K562 (cell line): Measurements from ENCODE around the gene JAG2. TPM values are rescaled to one million over a fixed set of nuclear protein-coding genes. Genes with fewer than 3 reads are reported as not detected.

ENCODE experiments used
- ATAC-seq: fragments of 200-7000 bp; cut with Tn5 transposase; 3 replicates; pipeline ENCODE4 v1.9.1; 2020; ENCODE audit warnings: moderate library complexity
- BruUV-seq: library from RNA; stranded (reverse); fragments of 400-500 nt; replicated peaks from 2 replicates; lab custom pipeline; 2021; lab: Mats Ljungman, UMichigan
- CTCF ChIA-PET: fragments of 300-600 bp; formaldehyde crosslinking; extraction: SDS; loops from one replicate; lab custom pipeline; 2021; ENCODE audit warnings: low intra/inter-chr PET ratio; lab: Yijun Ruan, JAX
- POLR2A ChIA-PET: fragments of 300-600, 350-650 bp; sonication (Branson Sonifier 250); formaldehyde crosslinking; extraction: SDS; loops from one replicate; lab custom pipeline; 2021; ENCODE audit warnings: antibody characterized with exemption, inconsistent platforms; lab: Yijun Ruan, JAX
- DNase-seq, 4 experiments: peaks; one replicate each; pipeline versions ENCODE4 v3.0.0 to v3.0.0-alpha.2; 2011 to 2018; ENCODE audit warnings: low spot score in 3 of 4, mixed read lengths in 3 of 4; ENCODE audit errors: extremely low read depth in 1 of 4
- FAIRE-seq: peaks from 2 replicates; lab custom pipeline; 2011; peaks lifted over from hg19 to GRCh38; lab: Jason Lieb, UNC
- H2AFZ ChIP-seq: 2 replicates; pipeline ENCODE4 v1.6.0; 2011; ENCODE audit warnings: low read depth, low read length, control low read depth, inconsistent platforms
- H3K27ac ChIP-seq: fragments of 200-600 bp; 3 replicates; pipeline ENCODE4 v1.8.0; 2011; ENCODE audit warnings: low read depth, mild to moderate bottlenecking, control low read depth, inconsistent platforms, low read length, moderate library complexity, mixed read lengths; ENCODE audit errors: extremely low read depth
- H3K27me3 ChIP-seq, 2 experiments: fragments of 300-600 bp in 1 of 2; 2 replicates in 1 of 2; 3 replicates in 1 of 2; pipeline versions ENCODE4 v1.6.0 to v1.8.0; 2011; ENCODE audit warnings: inconsistent platforms in 2 of 2, low read length in 2 of 2, mild to moderate bottlenecking in 1 of 2, mixed read lengths in 1 of 2, moderate library complexity in 1 of 2; ENCODE audit not compliant: control insufficient read depth in 2 of 2, insufficient read depth in 2 of 2
- H3K36me3 ChIP-seq: fragments of 300-600 bp; 3 replicates; pipeline ENCODE4 v1.8.0; 2011; ENCODE audit warnings: mild to moderate bottlenecking, low read length, inconsistent platforms; ENCODE audit not compliant: control insufficient read depth, insufficient read depth
- H3K4me1 ChIP-seq, 2 experiments: fragments of 200-600 bp in 1 of 2; replicated peaks in 1 of 2; 2 replicates in 1 of 2; 3 replicates in 1 of 2; pipeline versions ENCODE4 v1.5.1 to v1.8.0; 2011; ENCODE audit warnings: inconsistent platforms in 2 of 2, low read length in 2 of 2, mild to moderate bottlenecking in 1 of 2, mixed read lengths in 1 of 2, moderate library complexity in 1 of 2; ENCODE audit not compliant: control insufficient read depth in 2 of 2, insufficient read depth in 2 of 2
- H3K4me2 ChIP-seq: 2 replicates; pipeline ENCODE4 v1.6.1; 2011; ENCODE audit warnings: low read length, control low read depth, inconsistent platforms, mixed read lengths; ENCODE audit not compliant: insufficient read depth
- H3K4me3 ChIP-seq: fragments of 200-600 bp; sonication (generic), shearing (Covaris generic); 2 replicates; pipeline ENCODE4 v1.5.1; 2016; ENCODE audit warnings: control low read depth, inconsistent platforms
- H3K79me2 ChIP-seq: fragments of 200-600 bp; 3 replicates; pipeline ENCODE4 v1.8.0; 2011; ENCODE audit warnings: low read length, inconsistent platforms; ENCODE audit not compliant: control insufficient read depth, insufficient read depth
- H3K9ac ChIP-seq, 2 experiments: 2 replicates each; pipeline versions ENCODE4 v1.6.0 to v1.6.1; 2011; ENCODE audit warnings: low read depth in 2 of 2, low read length in 2 of 2, control low read depth in 1 of 2, inconsistent platforms in 1 of 2, mild to moderate bottlenecking in 1 of 2, mixed read lengths in 1 of 2; ENCODE audit not compliant: insufficient read depth in 1 of 2
- H3K9me1 ChIP-seq: one replicate; pipeline ENCODE4 v1.6.0; 2011; ENCODE audit warnings: inconsistent platforms, mild to moderate bottlenecking, low read length, moderate library complexity; ENCODE audit not compliant: control insufficient read depth, insufficient read depth
- H3K9me3 ChIP-seq: replicated peaks from 2 replicates; pipeline ENCODE4 v1.5.1; 2011; ENCODE audit warnings: low read depth, low read length, inconsistent platforms; ENCODE audit not compliant: control insufficient read depth, insufficient read depth
- H4K20me1 ChIP-seq: replicated peaks from 2 replicates; pipeline ENCODE4 v1.6.1; 2011; ENCODE audit warnings: low read length, inconsistent platforms, mixed read lengths; ENCODE audit not compliant: control insufficient read depth, insufficient read depth
- ETV5 ChIP-seq: sonication (generic); formaldehyde crosslinking; IDR thresholded peaks from 2 replicates; pipeline ENCODE4 v1.4.0; 2020; ENCODE audit warnings: low read depth, mild to moderate bottlenecking, missing genetic modification reagents
- KAT7 ChIP-seq: sonication (generic); formaldehyde crosslinking; IDR thresholded peaks from 2 replicates; pipeline ENCODE4 v1.8.0; 2022; ENCODE audit warnings: missing genetic modification reagents, mild to moderate bottlenecking, borderline replicate concordance
- MCM2 ChIP-seq: fragments of 450-650 bp; IDR thresholded peaks from 2 replicates; pipeline ENCODE4 v1.6.1; 2017; ENCODE audit warnings: low read depth, mild to moderate bottlenecking
- SIN3B ChIP-seq: fragments of 450-650 bp; IDR thresholded peaks from 2 replicates; pipeline ENCODE4 v1.6.1; 2017; ENCODE audit warnings: low read depth, mild to moderate bottlenecking, moderate library complexity
- TCF7 ChIP-seq: sonication (generic); IDR thresholded peaks from 2 replicates; pipeline ENCODE4 v1.6.1; 2016; ENCODE audit warnings: antibody characterized with exemption, borderline replicate concordance
- ZNF561 ChIP-seq: fragments of 450-650 bp; formaldehyde crosslinking; conservative IDR thresholded peaks from 2 replicates; pipeline ENCODE4 v1.4.0; 2020; ENCODE audit warnings: mild to moderate bottlenecking, moderate library complexity
- WGBS: fragments of 100-300 bp; shearing (Covaris generic); methylation state at CpG from one replicate; pipeline ENCODE4 v1.1.6; 2016; ENCODE audit warnings: low coverage, mixed read lengths; ENCODE audit not compliant: insufficient coverage; ENCODE audit errors: missing lambda C conversion rate; 5-methylcytosine and 5-hydroxymethylcytosine counted together
- in situ Hi-C: fragments of 300-500 bp; cut with MboI; formaldehyde crosslinking; loops from 4 replicates; pipeline ENCODE4 v1.15.0; 2018; ENCODE audit warnings: inconsistent platforms, mixed read lengths
- intact Hi-C: fragments of 100-400 bp; cut with micrococcal nuclease; formaldehyde crosslinking; loops from 2 replicates; pipeline ENCODE4 v1.14.2; 2022
- polyA plus RNA-seq, 8 experiments: library from polyadenylated mRNA; depleted of rRNA in 4 of 8; stranded (reverse) in 5 of 8; unstranded in 3 of 8; fragments of >200 nt; fragmentation: Nextera tagmentation in 2 of 8; fragmentation: Illumina TruSeq in 1 of 8; extraction: Ambion mirVana in 2 of 8; extraction: Trizol in 1 of 8; gene quantifications; 2 replicates each; pipeline versions ENCODE4 v1.2.1 to v1.2.3, GENCODE V29; 2011 to 2014; ENCODE audit warnings: inconsistent platforms in 1 of 8, missing spikeins in 1 of 8
- total RNA-seq, 7 experiments: library from RNA; depleted of rRNA in 6 of 7; stranded (reverse); fragments of >200 nt in 6 of 7; fragmentation: Illumina TruSeq in 2 of 7; extraction: Trizol in 2 of 7; gene quantifications; 2 replicates each; pipeline versions ENCODE4 v1.2.1 to v1.2.3, GENCODE V29; 2011 to 2021; ENCODE audit warnings: low replicate concordance in 1 of 7

JAG2 gene
- total and polyA plus RNA-seq, 9 of the 15 experiments (the other 6 are each of a cell fraction or from before 2014, with no cell fraction given) = 0.25 to 48.4 (median 8.6) TPM

- in situ Hi-C loops = no loop called here
- Histone ChIP-seq H3K79me2 (no peaks in the 10 kb centered on the region), H3K36me3 (peaks cover 49% of the 10 kb centered on the region; the same call in 1 of the 3 replicates), H3K9me1 (no peaks in the 10 kb centered on the region), H3K4me1 (no peaks in the 10 kb centered on the region; a peak in 1 of 5 replicates), H3K4me3 (no peak overlapping the region), H3K9me3 (no peaks in the 10 kb centered on the region), H2AFZ (no peak overlapping the region), H3K27me3 (no peaks in the 10 kb centered on the region), H3K27ac (no peak overlapping the region), H3K4me2 (no peak overlapping the region), H4K20me1 (no peaks in the 10 kb centered on the region), H3K9ac (no peak overlapping the region)
- POLR2A ChIA-PET = no interaction called here
- ATAC-seq = no peak
- no TSS peak for BruUV-seq
- FAIRE-seq = no peak
- CTCF ChIA-PET = interaction anchor here (0.5 kb wide), 1 partner anchor 126 kb away, joined by 6 read pairs; no protein-coding TSS in a partner anchor
- no peak for DNase-seq
- WGBS = 93% methylated on average over 2 of the region's 16 CpGs
- TF ChIP-seq SIN3B (no peak), ETV5 (CRISPR knock-in tag) (no peak), TCF7 (no peak), KAT7 (CRISPR knock-in tag) (no peak), MCM2 (no peak), ZNF561 (CRISPR knock-in tag) (no peak)
- intact Hi-C loops = no loop called here
Observed at GRCh38 chr14:105144026-105144665, 24.4 kb downstream of the JAG2 start.
